HEK293T (cell line): ENCODE measurements around the gene ATP5MK.

Experiments
- BHLHE40 ChIP-seq: fragments of 450-650 bp; IDR thresholded peaks from 2 replicates; pipeline ENCODE4 v1.6.1; 2016; ENCODE audit warnings: mild to moderate bottlenecking, moderate library complexity, borderline replicate concordance
- FOXK2 ChIP-seq: fragments of 450-650 bp; IDR thresholded peaks from 2 replicates; pipeline ENCODE4 v1.6.1; 2016; ENCODE audit warnings: mild to moderate bottlenecking
- FOXM1 ChIP-seq: fragments of 450-650 bp; IDR thresholded peaks from 2 replicates; pipeline ENCODE4 v1.6.1; 2017; ENCODE audit warnings: mild to moderate bottlenecking, borderline replicate concordance
- SP1 ChIP-seq: fragments of 450-650 bp; IDR thresholded peaks from 2 replicates; pipeline ENCODE4 v1.6.1; 2017
- ZNF384 ChIP-seq: fragments of 450-650 bp; IDR thresholded peaks from 2 replicates; pipeline ENCODE4 v1.6.1; 2016

- TF ChIP-seq ZNF384: no peak
- TF ChIP-seq SP1: no peak
- TF ChIP-seq FOXM1: no peak
- TF ChIP-seq BHLHE40: no peak
- no peak for TF ChIP-seq FOXK2
These were observed 35.6 kb upstream of the ATP5MK start for GRCh38 chr10:103431902-103432301.
